Endothelial cell of umbilical vein (primary cell): ENCODE data around the gene SLC39A13.

Experiments used
- EZH2 ChIP-seq: IDR thresholded peaks from 2 replicates; pipeline ENCODE4 v1.6.1; 2012; ENCODE audit warnings: borderline replicate concordance, low read depth, mild to moderate bottlenecking, moderate library complexity, low read length, inconsistent platforms; ENCODE audit not compliant: severe bottlenecking
- POLR2A ChIP-seq: IDR thresholded peaks from 2 replicates; pipeline ENCODE4 v1.6.1; 2012; ENCODE audit warnings: low read depth, mild to moderate bottlenecking, control low read depth, low read length
- POLR2AphosphoS5 ChIP-seq: IDR thresholded peaks from 2 replicates; pipeline ENCODE4 v1.6.1; 2012; ENCODE audit warnings: low read depth, mild to moderate bottlenecking, control low read depth, low read length, moderate library complexity; ENCODE audit not compliant: insufficient read depth
- TF ChIP-seq, protein P1 (sequence below), 2 donors: IDR thresholded peaks; 1 replicate in 1 of 2; 2 replicates in 1 of 2; pipeline ENCODE4 v1.5.1; 2011; ENCODE audit warnings: low read length in 2 of 2, mild to moderate bottlenecking in 2 of 2, moderate library complexity in 2 of 2, control low read depth in 1 of 2, inconsistent platforms in 1 of 2, low read depth in 1 of 2; ENCODE audit not compliant: insufficient read depth in 1 of 2; ENCODE audit errors: extremely low read depth in 1 of 2

DNA sequence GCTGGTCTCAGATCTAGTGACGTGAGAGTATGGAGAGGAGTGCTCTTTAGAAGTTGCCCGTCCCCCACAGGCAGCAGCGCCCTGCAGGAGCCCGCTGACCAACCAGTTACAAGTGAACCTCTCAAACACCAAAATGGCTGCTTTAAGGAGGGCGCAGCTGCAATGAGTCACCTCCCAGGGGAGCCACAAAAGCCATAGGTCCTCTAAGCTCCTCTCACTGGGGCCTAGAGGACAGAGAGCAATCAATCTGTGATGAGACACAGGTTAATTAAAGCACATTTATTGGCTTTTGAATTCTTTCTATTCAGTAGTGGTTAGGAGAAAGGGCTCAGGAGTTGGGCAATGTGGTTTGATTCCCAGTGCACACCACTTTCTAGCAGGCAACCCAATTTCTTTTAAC, 56.1 kb downstream of the SLC39A13 start:
- TF ChIP-seq, protein P1, sequence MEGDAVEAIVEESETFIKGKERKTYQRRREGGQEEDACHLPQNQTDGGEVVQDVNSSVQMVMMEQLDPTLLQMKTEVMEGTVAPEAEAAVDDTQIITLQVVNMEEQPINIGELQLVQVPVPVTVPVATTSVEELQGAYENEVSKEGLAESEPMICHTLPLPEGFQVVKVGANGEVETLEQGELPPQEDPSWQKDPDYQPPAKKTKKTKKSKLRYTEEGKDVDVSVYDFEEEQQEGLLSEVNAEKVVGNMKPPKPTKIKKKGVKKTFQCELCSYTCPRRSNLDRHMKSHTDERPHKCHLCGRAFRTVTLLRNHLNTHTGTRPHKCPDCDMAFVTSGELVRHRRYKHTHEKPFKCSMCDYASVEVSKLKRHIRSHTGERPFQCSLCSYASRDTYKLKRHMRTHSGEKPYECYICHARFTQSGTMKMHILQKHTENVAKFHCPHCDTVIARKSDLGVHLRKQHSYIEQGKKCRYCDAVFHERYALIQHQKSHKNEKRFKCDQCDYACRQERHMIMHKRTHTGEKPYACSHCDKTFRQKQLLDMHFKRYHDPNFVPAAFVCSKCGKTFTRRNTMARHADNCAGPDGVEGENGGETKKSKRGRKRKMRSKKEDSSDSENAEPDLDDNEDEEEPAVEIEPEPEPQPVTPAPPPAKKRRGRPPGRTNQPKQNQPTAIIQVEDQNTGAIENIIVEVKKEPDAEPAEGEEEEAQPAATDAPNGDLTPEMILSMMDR (IDR thresholded peaks at IDR 0.05; ENCODE audit: extremely low read depth in 1 of 2, insufficient read depth in 1 of 2, low read depth in 1 of 2, low read length in 2 of 2) = no peak
- TF ChIP-seq EZH2 (no peak), POLR2A (no peak), POLR2AphosphoS5 (no peak)
